ENCODE data around the gene CLTA. TPM values are rescaled to one million over a fixed set of nuclear protein-coding genes. Genes with fewer than 3 reads are reported as not detected.

The CLTA gene
- total and polyA plus RNA-seq, 2 of the 8 experiments (the other 6 are each of a cell fraction or from before 2014, with no cell fraction given): 137 to 236 TPM

DNA sequence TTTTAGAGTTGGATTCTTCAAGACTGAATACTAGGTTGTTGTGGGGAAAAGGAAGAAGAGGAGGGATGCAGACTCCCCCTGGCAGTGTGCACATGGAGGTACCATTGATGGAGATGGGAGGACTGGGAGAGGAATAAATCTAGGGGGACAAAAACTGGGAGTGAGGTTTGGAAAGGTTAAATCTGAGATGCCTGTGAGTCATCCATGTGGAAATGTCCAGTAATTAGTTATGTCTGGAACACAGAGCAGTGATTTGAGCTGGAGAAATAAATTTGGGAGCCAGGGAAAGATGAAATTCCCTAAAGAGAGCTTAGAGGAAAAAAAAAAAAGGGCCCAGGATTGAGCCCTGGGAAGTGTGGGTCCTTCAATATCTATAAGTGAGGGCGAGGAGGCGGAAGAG is 29.5 kb upstream of the CLTA start:
- H4K20me1 ChIP-seq (replicated peaks in 1 of 2; ENCODE audit: control insufficient read depth in 1 of 2, insufficient read depth in 2 of 2, low read length in 2 of 2): no peaks in the 10 kb centered on the region
- TF ChIP-seq FOSL1 (IDR thresholded peaks at IDR 0.05; ENCODE audit: insufficient read depth, low read depth, low read length): no peak
- no peak for TF ChIP-seq POLR2AphosphoS5 (IDR thresholded peaks at IDR 0.05; ENCODE audit: low read depth, low read length)
- no peak for TF ChIP-seq SIX5 (IDR thresholded peaks at IDR 0.05; ENCODE audit: low read depth, low read length)
- H3K23me2 ChIP-seq (ENCODE audit: low read depth, low read length): no peaks in the 10 kb centered on the region
- H3K56ac ChIP-seq (replicated peaks; ENCODE audit: insufficient read length, low read depth, low read length): no peak overlapping the region
- no peak overlapping the region for H3K23ac ChIP-seq (ENCODE audit: insufficient read length)
- ChIA-PET POLR2A (ENCODE audit: partially characterized antibody) (no interaction called here), CTCF (ENCODE audit: partially characterized antibody) (interaction anchor here (1.0 to 1.4 kb wide), 3 partner anchors 12 to 153 kb away, joined by 3 to 4 read pairs (median 3); no protein-coding TSS in a partner anchor)
- 0 out of 2 replicates have a peak overlapping the region, but pooled peaks have one; percentile 26 for H2BK5ac ChIP-seq (ENCODE audit: low read depth, low read length)
- H3K79me2 ChIP-seq (ENCODE audit: control insufficient read depth in 1 of 2, insufficient read depth in 2 of 2, low read length in 2 of 2): no peaks in the 10 kb centered on the region
- peaks cover 11 to 25% (median 17%) of the 10 kb centered on the region in 4 experiments for H3K4me1 ChIP-seq (replicated peaks in 1 of 4; ENCODE audit: control insufficient read depth in 3 of 4, insufficient read depth in 4 of 4, low read length in 3 of 4)
- no peak overlapping the region for H2AFZ ChIP-seq (ENCODE audit: low read length)
- peaks cover 0 to 4% (median 0%) of the 10 kb centered on the region in 4 experiments; a peak in 1 of 8 replicates for H3K36me3 ChIP-seq (ENCODE audit: control insufficient read depth in 2 of 4, insufficient read depth in 4 of 4, low read length in 3 of 4)
- no peak overlapping the region for H3K4me2 ChIP-seq (ENCODE audit: insufficient read depth in 1 of 2, low read depth in 2 of 2, low read length in 2 of 2)
- H2BK12ac ChIP-seq (ENCODE audit: low read depth, low read length): no peak overlapping the region
- H2AK5ac ChIP-seq (ENCODE audit: low read depth, low read length): no peak overlapping the region
- no peak overlapping the region for H4K5ac ChIP-seq (ENCODE audit: insufficient read length, low read depth, low read length)
- no peak overlapping the region for H4K91ac ChIP-seq (replicated peaks; ENCODE audit: insufficient read length, low read length)
- no peak overlapping the region for H3K18ac ChIP-seq (ENCODE audit: extremely low read depth, low read length)
- no peak overlapping the region for H3K27ac ChIP-seq (ENCODE audit: low read depth, low read length)
- H2BK120ac ChIP-seq (replicated peaks; ENCODE audit: low read depth, low read length): no peak overlapping the region
- H2BK20ac ChIP-seq (ENCODE audit: low read length): no peak overlapping the region
- peaks cover 5 to 6% of the 10 kb centered on the region in 2 experiments for H3K9me3 ChIP-seq (ENCODE audit: insufficient read depth in 2 of 2, low read depth in 1 of 2, low read length in 1 of 2)
- H3K9ac ChIP-seq (replicated peaks in 1 of 4; ENCODE audit: extremely low read depth in 1 of 4, low read depth in 3 of 4, low read length in 3 of 4): no peak overlapping the region
- no peak overlapping the region for H3K4me3 ChIP-seq (ENCODE audit: extremely low read depth in 1 of 4, insufficient read depth in 2 of 4, low read depth in 3 of 4, low read length in 4 of 4)
- FAIRE-seq: no peak
- H3K4ac ChIP-seq (replicated peaks; ENCODE audit: insufficient read length, low read depth, low read length): no peak overlapping the region
- no peak for DNase-seq (ENCODE audit: low read depth in 1 of 2, low spot score in 2 of 2)
- H2BK15ac ChIP-seq (ENCODE audit: low read length): no peak overlapping the region
- no peak overlapping the region for H3K14ac ChIP-seq (ENCODE audit: insufficient read length)
- no peaks in the 10 kb centered on the region for H3K27me3 ChIP-seq (replicated peaks in 1 of 4; ENCODE audit: control insufficient read depth in 3 of 4, extremely low read depth in 1 of 4, insufficient read depth in 3 of 4, low read length in 3 of 4)
- H4K8ac ChIP-seq (ENCODE audit: extremely low read depth, insufficient read depth, low read length): no peak overlapping the region
- 83% methylated on average over 2 of the region's 2 CpGs; no CpG with 5 or more reads in 1 of the 2 experiments for WGBS, 2 experiments (ENCODE audit: extremely low coverage in 1 of 2, insufficient coverage in 1 of 2, insufficient read length in 1 of 2, insufficient replicate concordance in 2 of 2, low coverage in 1 of 2, low lambda C conversion rate in 2 of 2, missing lambda C conversion rate in 1 of 2)
- H3K79me1 ChIP-seq (ENCODE audit: low read depth, low read length): no peaks in the 10 kb centered on the region

Data from H1 (cell line).